Mucosa of rectum (tissue), 2 donors: ENCODE data around the gene MRPL36.
"Not testable (repeated sequence)": the region's sequence is repeated elsewhere in the genome, so short reads cannot be mapped to it uniquely, and the experiment has no call there.

Source experiments
- H3K27ac ChIP-seq, 2 donors: one replicate each; pipeline ENCODE4 v1.7.0; 2013; ENCODE audit warnings: inconsistent platforms in 2 of 2, low read depth in 2 of 2, low read length in 2 of 2
- H3K27me3 ChIP-seq, 2 donors: one replicate each; pipeline ENCODE4 v1.7.0; 2013; ENCODE audit warnings: low read length in 2 of 2; ENCODE audit not compliant: control insufficient read depth in 2 of 2, insufficient read depth in 2 of 2
- H3K36me3 ChIP-seq, 2 donors: one replicate each; pipeline ENCODE4 v1.7.0; 2013; ENCODE audit warnings: low read length in 2 of 2; ENCODE audit not compliant: control insufficient read depth in 2 of 2, insufficient read depth in 2 of 2
- H3K4me1 ChIP-seq, 2 donors: one replicate each; pipeline ENCODE4 v1.7.0; 2013; ENCODE audit warnings: low read length in 2 of 2, mild to moderate bottlenecking in 1 of 2; ENCODE audit not compliant: control insufficient read depth in 2 of 2, insufficient read depth in 2 of 2
- H3K4me3 ChIP-seq, 2 donors: one replicate each; pipeline ENCODE4 v1.7.0; 2013; ENCODE audit warnings: low read length in 2 of 2
- H3K9ac ChIP-seq, 2 donors: one replicate each; pipeline ENCODE4 v1.7.0; 2013; ENCODE audit warnings: low read length in 2 of 2, low read depth in 1 of 2, mild to moderate bottlenecking in 1 of 2
- H3K9me3 ChIP-seq, 2 donors: one replicate each; pipeline ENCODE4 v1.7.0; 2013; ENCODE audit warnings: low read length in 2 of 2; ENCODE audit not compliant: control insufficient read depth in 2 of 2
- donor health status: healthy.
- donor health status: Normal muscosa, but diverticular disease.

MRPL36 gene

DNA sequence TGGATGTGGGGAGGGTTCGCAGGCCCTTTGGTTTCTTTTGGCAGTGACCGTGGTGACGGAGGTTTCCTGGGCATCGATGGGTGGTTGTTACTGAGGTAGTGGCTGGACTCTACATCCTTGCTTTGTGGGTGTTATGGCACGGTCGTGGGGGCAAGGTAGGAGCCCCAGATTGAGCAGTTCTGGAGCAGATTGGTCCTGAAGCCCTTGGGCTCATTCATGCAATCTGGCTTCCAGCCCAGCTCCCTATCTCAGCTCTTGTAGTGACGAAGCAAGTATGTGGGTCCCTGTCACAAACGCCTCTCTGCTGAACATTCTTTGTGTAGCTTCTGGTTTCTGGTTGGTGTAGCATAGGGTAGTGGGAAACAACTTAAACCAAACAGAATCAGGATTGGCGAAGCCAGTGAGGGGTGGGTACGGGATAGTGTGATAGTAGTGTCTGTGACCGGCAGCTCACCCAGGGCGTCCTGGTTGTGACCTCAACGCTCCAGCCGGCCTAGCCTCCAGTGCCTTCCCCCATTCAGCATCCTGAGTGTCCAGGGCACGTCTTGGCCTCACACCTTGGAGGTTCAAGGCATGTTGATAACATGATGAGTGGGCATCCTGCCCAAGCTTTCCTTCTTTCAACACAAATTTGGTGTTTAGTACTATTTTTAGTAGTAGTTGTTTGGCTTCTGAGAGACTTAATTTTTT lies 4.5 kb upstream of the MRPL36 start:
- no peak overlapping the region for H3K9ac ChIP-seq
- peaks cover 8 to 16% of the 10 kb centered on the region in 2 donors for H3K4me1 ChIP-seq
- H3K4me3 ChIP-seq, result no peak overlapping the region
- H3K27ac ChIP-seq, result no peak overlapping the region
- H3K27me3 ChIP-seq, result no peaks in the 10 kb centered on the region
- no peaks in the 10 kb centered on the region for H3K9me3 ChIP-seq
- peaks cover 56 to 57% of the 10 kb centered on the region in 2 donors for H3K36me3 ChIP-seq

DNA sequence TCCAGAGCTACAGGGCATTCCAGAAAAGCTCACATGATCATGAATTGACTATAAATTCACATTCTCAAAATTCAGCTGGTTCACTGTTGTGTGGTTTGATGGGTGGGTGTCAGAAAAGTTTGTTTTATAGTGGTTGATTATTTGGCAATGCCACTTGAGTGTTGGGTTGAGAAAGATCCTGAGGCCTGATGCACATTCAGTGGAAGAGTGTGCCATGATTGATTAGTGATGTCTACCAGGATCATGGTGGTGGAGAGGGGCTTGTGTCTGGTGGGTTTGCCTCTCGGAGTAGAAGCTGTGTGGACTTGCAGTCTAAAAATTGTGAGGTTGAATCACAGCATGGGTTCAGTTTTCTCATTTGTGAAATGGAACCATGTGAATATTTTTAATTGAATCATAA lies 3.6 kb upstream of the MRPL36 start:
- Histone ChIP-seq H3K9me3 (no peaks in the 10 kb centered on the region), H3K36me3 (peaks cover 52 to 56% of the 10 kb centered on the region in 2 donors)

GRCh38 chr5:1801967-1802295 lies 2.3 kb upstream of the MRPL36 start:
- H3K9me3 ChIP-seq, result no peaks in the 10 kb centered on the region
- peaks cover 46 to 55% of the 10 kb centered on the region in 2 donors for H3K36me3 ChIP-seq
- peaks cover 16 to 22% of the 10 kb centered on the region in 2 donors for H3K4me1 ChIP-seq
- peak overlapping the region; percentile 81 to 97 for H3K4me3 ChIP-seq
- H3K9ac ChIP-seq, result peak overlapping the region; percentile 82 to 95
- no peaks in the 10 kb centered on the region for H3K27me3 ChIP-seq
- H3K27ac ChIP-seq, result peak overlapping the region in 1 of 2 donors; percentile 79

More for the DNA sequence above, 3.6 kb upstream of the MRPL36 start:
- Histone ChIP-seq H3K27ac (no peak overlapping the region), H3K4me1 (peaks cover 13 to 22% of the 10 kb centered on the region in 2 donors), H3K4me3 (no peak overlapping the region), H3K9ac (no peak overlapping the region), H3K27me3 (no peaks in the 10 kb centered on the region)

DNA sequence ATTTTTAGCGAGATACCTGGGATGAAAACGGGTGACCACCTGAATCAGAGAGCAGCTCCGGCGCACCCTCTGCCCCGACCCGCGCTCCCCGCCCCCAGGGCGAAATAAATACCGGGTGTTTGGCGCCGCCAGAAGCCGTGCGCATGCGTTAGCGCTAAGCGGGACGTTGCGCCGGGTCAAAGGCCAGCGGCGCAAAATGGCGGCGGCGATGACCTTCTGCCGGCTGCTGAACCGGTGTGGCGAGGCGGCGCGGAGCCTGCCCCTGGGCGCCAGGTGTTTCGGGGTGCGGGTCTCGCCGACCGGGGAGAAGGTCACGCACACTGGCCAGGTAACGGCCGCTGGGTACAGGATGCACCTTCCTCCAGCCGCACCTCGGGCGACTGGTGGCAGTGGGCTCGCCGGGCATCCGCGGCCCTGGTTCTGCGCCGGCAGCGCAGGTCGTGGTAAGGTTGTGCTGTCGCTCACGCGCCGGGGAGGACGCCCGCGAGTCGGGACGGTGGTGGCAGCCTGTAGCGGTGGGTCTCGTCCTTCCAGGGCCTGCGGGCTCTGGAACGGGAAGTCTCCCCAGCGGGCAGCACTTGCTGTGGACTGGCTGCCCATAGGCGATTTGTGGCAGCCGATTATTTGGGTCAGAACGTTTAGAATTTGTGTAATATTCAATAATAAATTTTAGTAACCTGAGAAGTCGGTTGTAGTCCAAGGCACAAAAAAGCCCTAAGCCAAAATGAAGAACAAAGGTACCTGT lies 1.8 kb upstream of the MRPL36 start, which contains the start of gene NDUFS6:
Gene NDUFS6 (plus strand): TSS at position 186 of the 745 bp plus-strand sequence. CDS start 11 bp downstream, at position 197.
- H3K27ac ChIP-seq, result peak within 1 kb of the TSS; percentile 79 to 81
- H3K27me3 ChIP-seq, result no peaks in the 10 kb centered on the region
- H3K4me1 ChIP-seq, result peaks cover 16 to 22% of the 10 kb centered on the region in 2 donors
- H3K9ac ChIP-seq, result peak within 1 kb of the TSS; percentile 82 to 95
- H3K4me3 ChIP-seq, result peak within 1 kb of the TSS; percentile 81 to 97
- H3K9me3 ChIP-seq, result no peaks in the 10 kb centered on the region
- H3K36me3 ChIP-seq, result peaks cover 42 to 53% of the 10 kb centered on the region in 2 donors

GRCh38 chr5:1800472-1801221 lies 1.0 kb upstream of the MRPL36 start:
- no peaks in the 10 kb centered on the region for H3K9me3 ChIP-seq
- H3K27ac ChIP-seq, result peak overlapping the region; percentile 79 to 81
- H3K4me1 ChIP-seq, result peaks cover 16 to 22% of the 10 kb centered on the region in 2 donors
- no peaks in the 10 kb centered on the region for H3K27me3 ChIP-seq
- peaks cover 35 to 47% of the 10 kb centered on the region in 2 donors for H3K36me3 ChIP-seq
- peak overlapping the region; percentile 70 to 95 for H3K9ac ChIP-seq
- H3K4me3 ChIP-seq, result peak overlapping the region; percentile 81 to 97

- no peaks in the 10 kb centered on the region for H3K9me3 ChIP-seq
- H3K9ac ChIP-seq, result peak overlapping the region; percentile 63 to 80
- H3K4me1 ChIP-seq, result peaks cover 16 to 22% of the 10 kb centered on the region in 2 donors
- no peaks in the 10 kb centered on the region for H3K27me3 ChIP-seq
- peak overlapping the region; percentile 31 to 38 for H3K27ac ChIP-seq
- H3K4me3 ChIP-seq, result peak overlapping the region; percentile 81 to 97
- H3K36me3 ChIP-seq, result peaks cover 20 to 34% of the 10 kb centered on the region in 2 donors
Measured at GRCh38 chr5:1799110-1799601, 481 bp downstream of the MRPL36 start.

- peak overlapping the region; percentile 81 to 97 for H3K4me3 ChIP-seq
- not testable (repeated sequence) for H3K27ac ChIP-seq, H3K9me3 ChIP-seq, H3K27me3 ChIP-seq
- peaks cover 16 to 22% of the 10 kb centered on the region in 2 donors for H3K4me1 ChIP-seq
- H3K9ac ChIP-seq, result peak overlapping the region; percentile 63 to 80
- peaks cover 14 to 28% of the 10 kb centered on the region in 2 donors for H3K36me3 ChIP-seq
Measured at GRCh38 chr5:1798589-1798988, 1.0 kb downstream of the MRPL36 start.

- H3K36me3 ChIP-seq, result peaks cover 7 to 21% of the 10 kb centered on the region in 2 donors
- H3K4me3 ChIP-seq, result no peak overlapping the region
- H3K4me1 ChIP-seq, result peaks cover 16 to 22% of the 10 kb centered on the region in 2 donors
- no peak overlapping the region for H3K9ac ChIP-seq
- no peak overlapping the region for H3K27ac ChIP-seq
- H3K9me3 ChIP-seq, result no peaks in the 10 kb centered on the region
- H3K27me3 ChIP-seq, result no peaks in the 10 kb centered on the region
Measured at GRCh38 chr5:1797855-1798254, 1.8 kb downstream of the MRPL36 start.

DNA sequence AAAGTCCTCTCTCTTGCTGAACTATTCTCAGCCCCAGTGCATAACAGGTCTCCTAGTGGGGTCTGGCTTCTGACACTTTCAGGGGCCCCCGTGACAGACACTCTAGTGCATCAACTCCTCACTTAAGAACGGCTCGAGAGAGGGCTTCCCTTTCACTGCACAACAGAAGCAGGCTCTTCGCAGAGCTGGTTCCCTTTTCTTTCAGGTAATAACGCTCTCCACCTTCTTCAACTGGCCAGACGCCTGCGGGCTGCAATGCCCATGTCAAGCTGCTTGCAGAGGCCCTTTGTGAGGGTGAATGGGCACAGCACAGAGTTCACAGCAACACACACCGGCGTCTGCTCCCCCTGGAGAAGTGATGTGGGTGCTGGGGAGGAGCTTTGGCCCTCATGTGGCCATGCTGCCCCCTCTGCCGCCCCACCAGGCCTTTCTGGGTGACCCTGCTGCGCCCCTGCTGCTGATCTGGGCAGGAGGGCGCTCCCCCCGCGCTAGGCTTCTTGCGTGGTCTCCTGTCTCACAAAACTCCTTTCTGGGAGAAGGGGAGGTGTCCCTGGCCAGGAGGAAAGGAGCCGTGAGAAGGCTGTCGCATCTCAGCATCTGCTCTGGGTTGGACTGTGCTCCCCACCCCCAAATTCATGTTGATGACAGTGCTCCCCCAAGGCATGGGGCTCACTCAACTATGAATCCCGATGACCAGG lies 2.4 kb downstream of the MRPL36 start:
- Histone ChIP-seq H3K27ac (no peak overlapping the region), H3K4me1 (peaks cover 16 to 22% of the 10 kb centered on the region in 2 donors), H3K9ac (no peak overlapping the region), H3K4me3 (no peak overlapping the region), H3K36me3 (peaks cover 6 to 19% of the 10 kb centered on the region in 2 donors), H3K27me3 (no peaks in the 10 kb centered on the region), H3K9me3 (no peaks in the 10 kb centered on the region)
